Activated effector memory CD4-positive, alpha-beta T cell treated with Interleukin-2 at 50 U/mL for 16 hours (primary cell): Measurements from ENCODE around the gene PCDHB12.
"Not testable (repeated sequence)": the region's sequence is repeated elsewhere in the genome, so short reads cannot be mapped to it uniquely, and the experiment has no call there.

ENCODE experiments used
- DNase-seq: peaks from one replicate; pipeline ENCODE4 v3.0.0-alpha.2; 2020

PCDHB12 gene

GRCh38 chr5:141208478-141208877 lies at the start of gene PCDHB12:
Gene PCDHB12 (plus strand): TSS chr5:141208719. CDS start chr5:141208908, 189 bp downstream.
- DNase-seq: no peak

GRCh38 chr5:141172381-141173204 lies 35.9 kb upstream of the PCDHB12 start, which contains the start of gene PCDHB7:
Gene PCDHB7 (plus strand): TSS chr5:141172644. CDS start chr5:141172836, 192 bp downstream.
- no peak for DNase-seq

- DNase-seq: not testable (repeated sequence)
These were observed 34.0 kb upstream of the PCDHB12 start for GRCh38 chr5:141174291-141175104.

GRCh38 chr5:141175933-141176332 lies 32.6 kb upstream of the PCDHB12 start:
- no peak for DNase-seq

GRCh38 chr5:141177577-141178191 lies 30.8 kb upstream of the PCDHB12 start, which contains the start of gene PCDHB8:
Gene PCDHB8 (plus strand): TSS chr5:141177790. CDS start chr5:141178035, 245 bp downstream.
- not testable (repeated sequence) for DNase-seq

GRCh38 chr5:141179371-141179770 lies 29.1 kb upstream of the PCDHB12 start:
- not testable (repeated sequence) for DNase-seq

- not testable (repeated sequence) for DNase-seq
These were observed 28.6 kb upstream of the PCDHB12 start for GRCh38 chr5:141179876-141180275.

- no peak for DNase-seq
These were observed 28.2 kb upstream of the PCDHB12 start for GRCh38 chr5:141180313-141180712.

GRCh38 chr5:141182248-141182647 lies 26.3 kb upstream of the PCDHB12 start, which contains the start of gene PCDHB16:
Gene PCDHB16 (plus strand): TSS chr5:141182387. CDS start chr5:141182560, 173 bp downstream.
- DNase-seq: no peak

GRCh38 chr5:141184117-141184855 lies 24.2 kb upstream of the PCDHB12 start:
- not testable (repeated sequence) for DNase-seq

- DNase-seq: no peak
These were observed 21.5 kb upstream of the PCDHB12 start, which contains the start of gene PCDHB9 for GRCh38 chr5:141186897-141187512. Gene PCDHB9 (plus strand): TSS chr5:141187161. CDS start chr5:141187319, 158 bp downstream.

GRCh38 chr5:141188682-141189081 lies 19.8 kb upstream of the PCDHB12 start:
- not testable (repeated sequence) for DNase-seq

- not testable (repeated sequence) for DNase-seq
These were observed 19.4 kb upstream of the PCDHB12 start for GRCh38 chr5:141189131-141189530.

GRCh38 chr5:141192110-141192725 lies 16.3 kb upstream of the PCDHB12 start, which contains the start of gene PCDHB10:
Gene PCDHB10 (plus strand): TSS chr5:141192353. CDS start chr5:141192553, 200 bp downstream.
- no peak for DNase-seq

- DNase-seq: not testable (repeated sequence)
These were observed 14.2 kb upstream of the PCDHB12 start for GRCh38 chr5:141194332-141194731.

- DNase-seq: no peak
These were observed 12.2 kb upstream of the PCDHB12 start for GRCh38 chr5:141196363-141196762.

GRCh38 chr5:141199359-141200235 lies 8.9 kb upstream of the PCDHB12 start, which contains the start of gene PCDHB11:
Gene PCDHB11 (plus strand): TSS chr5:141199627. CDS start chr5:141199775, 148 bp downstream.
- DNase-seq: no peak

- not testable (repeated sequence) for DNase-seq
These were observed 7.4 kb upstream of the PCDHB12 start for GRCh38 chr5:141201126-141201525.

GRCh38 chr5:141201646-141202045 lies 6.9 kb upstream of the PCDHB12 start:
- not testable (repeated sequence) for DNase-seq

GRCh38 chr5:141210281-141210680 lies 1.8 kb downstream of the PCDHB12 start:
- DNase-seq: not testable (repeated sequence)
